ENCODE data around the gene IP6K2. TPM values are rescaled to one million over a fixed set of nuclear protein-coding genes. Genes with fewer than 3 reads are reported as not detected.

The IP6K2 gene
- total and polyA plus RNA-seq, 2 donors from 2014 or later, result 69.4 to 112 TPM

DNA sequence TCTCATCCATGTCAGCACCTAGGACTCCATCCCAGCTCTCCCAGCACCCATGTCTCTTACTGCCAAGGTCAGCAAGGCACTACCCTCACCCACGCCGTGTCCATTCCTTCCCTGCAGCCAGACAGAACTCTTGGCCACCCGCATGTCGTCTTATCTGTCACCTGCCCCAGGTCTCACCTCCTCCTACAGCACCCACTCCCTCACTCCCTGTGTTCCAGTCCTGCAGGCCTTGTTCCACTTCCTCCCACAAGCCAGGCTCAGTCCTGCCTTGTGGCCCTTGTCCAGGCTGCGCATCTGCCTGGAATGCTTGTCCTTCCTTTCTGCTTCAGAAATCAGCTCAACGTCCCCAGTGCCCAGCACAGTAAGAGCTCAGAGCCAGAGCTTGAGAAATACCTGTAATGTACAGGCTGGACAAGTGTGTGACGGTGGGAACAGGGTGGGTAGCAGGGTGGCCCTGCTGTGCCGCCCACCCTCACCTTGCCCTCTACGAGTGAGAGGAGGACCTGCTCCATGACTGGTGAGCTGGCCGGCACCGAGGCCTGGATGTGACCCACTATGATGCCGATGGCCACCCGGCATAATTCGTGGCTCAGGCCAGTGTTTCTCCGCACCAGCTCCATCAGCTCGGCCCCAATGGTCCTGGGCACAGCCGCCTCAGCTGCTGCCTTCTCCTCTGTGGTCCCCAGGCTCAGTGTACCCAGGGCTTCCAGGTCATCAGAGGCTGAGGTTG lies 36.0 kb downstream of the IP6K2 start:
- FAIRE-seq (no peak), DNase-seq (no peak)
- TF ChIP-seq, protein P1, sequence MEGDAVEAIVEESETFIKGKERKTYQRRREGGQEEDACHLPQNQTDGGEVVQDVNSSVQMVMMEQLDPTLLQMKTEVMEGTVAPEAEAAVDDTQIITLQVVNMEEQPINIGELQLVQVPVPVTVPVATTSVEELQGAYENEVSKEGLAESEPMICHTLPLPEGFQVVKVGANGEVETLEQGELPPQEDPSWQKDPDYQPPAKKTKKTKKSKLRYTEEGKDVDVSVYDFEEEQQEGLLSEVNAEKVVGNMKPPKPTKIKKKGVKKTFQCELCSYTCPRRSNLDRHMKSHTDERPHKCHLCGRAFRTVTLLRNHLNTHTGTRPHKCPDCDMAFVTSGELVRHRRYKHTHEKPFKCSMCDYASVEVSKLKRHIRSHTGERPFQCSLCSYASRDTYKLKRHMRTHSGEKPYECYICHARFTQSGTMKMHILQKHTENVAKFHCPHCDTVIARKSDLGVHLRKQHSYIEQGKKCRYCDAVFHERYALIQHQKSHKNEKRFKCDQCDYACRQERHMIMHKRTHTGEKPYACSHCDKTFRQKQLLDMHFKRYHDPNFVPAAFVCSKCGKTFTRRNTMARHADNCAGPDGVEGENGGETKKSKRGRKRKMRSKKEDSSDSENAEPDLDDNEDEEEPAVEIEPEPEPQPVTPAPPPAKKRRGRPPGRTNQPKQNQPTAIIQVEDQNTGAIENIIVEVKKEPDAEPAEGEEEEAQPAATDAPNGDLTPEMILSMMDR (IDR thresholded peaks at IDR 0.05; ENCODE audit: borderline replicate concordance, extremely low read depth, insufficient read depth), result no peak
- H3K27me3 ChIP-seq (ENCODE audit: control insufficient read depth, insufficient read depth, low read length), result no peaks in the 10 kb centered on the region
- H3K36me3 ChIP-seq (ENCODE audit: control insufficient read depth in 2 of 3, insufficient read depth in 3 of 3, low read length in 3 of 3), result peaks cover 0 to 31% (median 20%) of the 10 kb centered on the region in 3 donors
- H3K4me1 ChIP-seq (ENCODE audit: control insufficient read depth in 2 of 3, insufficient read depth in 2 of 3, low read depth in 1 of 3, low read length in 3 of 3), result peaks cover 0 to 18% (median 8%) of the 10 kb centered on the region in 3 donors
- H3K9me3 ChIP-seq (ENCODE audit: control insufficient read depth in 2 of 3, insufficient read depth in 1 of 3, low read length in 3 of 3), result no peaks in the 10 kb centered on the region
- no peak overlapping the region for H3K4me3 ChIP-seq (ENCODE audit: low read length in 3 of 3)
- no peak overlapping the region for H3K9ac ChIP-seq (ENCODE audit: low read length in 3 of 3)
- no peak overlapping the region for H3K27ac ChIP-seq (ENCODE audit: low read depth in 2 of 2, low read length in 2 of 2)
- intact Hi-C loops (cut with DNase I), result no loop called here

DNA sequence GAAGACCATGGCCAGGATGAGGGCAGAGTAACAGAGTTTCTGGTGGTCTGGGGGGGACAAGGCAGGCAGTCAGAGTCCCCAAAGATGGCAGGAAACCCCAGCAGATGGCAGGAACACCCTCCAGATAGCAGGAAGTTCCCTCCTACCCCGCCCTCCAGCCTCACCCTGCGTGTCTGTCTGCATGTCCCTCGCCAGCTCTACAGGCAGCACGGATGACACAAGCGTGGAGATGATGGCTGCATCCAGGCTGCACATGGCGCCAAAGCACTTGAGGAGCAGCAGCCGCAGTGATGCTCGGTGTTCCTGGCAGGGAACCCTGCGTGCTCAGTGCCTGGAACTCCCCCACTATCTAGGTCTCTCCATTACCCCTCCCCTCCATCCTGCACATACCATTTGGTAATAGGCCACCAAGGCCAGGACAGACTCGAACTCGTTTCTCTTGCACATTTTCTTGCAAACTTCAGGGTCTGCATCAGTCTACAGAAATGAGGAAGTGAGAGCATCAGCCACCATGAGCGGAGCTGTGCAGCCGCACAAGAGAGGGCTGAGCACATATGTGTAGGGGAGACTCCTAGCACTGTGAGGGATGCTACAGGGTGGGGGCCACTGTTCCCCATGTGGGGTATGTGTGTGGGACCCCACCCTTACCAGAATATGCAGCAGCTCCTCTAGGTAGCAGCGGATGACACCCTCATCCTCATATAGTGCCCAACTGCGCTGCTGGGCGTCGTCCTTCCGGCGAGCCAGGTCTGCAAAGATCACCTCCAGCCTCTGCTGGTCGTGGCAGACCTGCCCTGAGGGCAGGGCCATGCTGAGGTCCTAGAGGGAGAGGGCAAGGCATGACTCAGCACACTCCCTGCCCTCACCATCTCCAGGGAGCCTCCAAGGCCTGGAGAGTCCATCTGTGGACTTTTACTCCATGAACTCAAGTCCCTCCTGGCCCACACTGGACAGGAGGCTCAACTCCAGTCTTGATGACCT lies 37.3 kb downstream of the IP6K2 start:
- no peak for FAIRE-seq
- no peak overlapping the region for H3K27ac ChIP-seq (ENCODE audit: low read depth in 2 of 2, low read length in 2 of 2)
- no peak for DNase-seq
- no peaks in the 10 kb centered on the region for H3K27me3 ChIP-seq (ENCODE audit: control insufficient read depth, insufficient read depth, low read length)
- TF ChIP-seq, protein P1 (IDR thresholded peaks at IDR 0.05; ENCODE audit: borderline replicate concordance, extremely low read depth, insufficient read depth), result no peak
- H3K9me3 ChIP-seq (ENCODE audit: control insufficient read depth in 2 of 3, insufficient read depth in 1 of 3, low read length in 3 of 3), result no peaks in the 10 kb centered on the region
- no peak overlapping the region for H3K4me3 ChIP-seq (ENCODE audit: low read length in 3 of 3)
- H3K36me3 ChIP-seq (ENCODE audit: control insufficient read depth in 2 of 3, insufficient read depth in 3 of 3, low read length in 3 of 3), result peaks cover 0 to 33% (median 22%) of the 10 kb centered on the region in 3 donors
- intact Hi-C loops (cut with DNase I), result no loop called here
- peaks cover 0 to 17% (median 6%) of the 10 kb centered on the region in 3 donors for H3K4me1 ChIP-seq (ENCODE audit: control insufficient read depth in 2 of 3, insufficient read depth in 2 of 3, low read depth in 1 of 3, low read length in 3 of 3)
- H3K9ac ChIP-seq (ENCODE audit: low read length in 3 of 3), result no peak overlapping the region

DNA sequence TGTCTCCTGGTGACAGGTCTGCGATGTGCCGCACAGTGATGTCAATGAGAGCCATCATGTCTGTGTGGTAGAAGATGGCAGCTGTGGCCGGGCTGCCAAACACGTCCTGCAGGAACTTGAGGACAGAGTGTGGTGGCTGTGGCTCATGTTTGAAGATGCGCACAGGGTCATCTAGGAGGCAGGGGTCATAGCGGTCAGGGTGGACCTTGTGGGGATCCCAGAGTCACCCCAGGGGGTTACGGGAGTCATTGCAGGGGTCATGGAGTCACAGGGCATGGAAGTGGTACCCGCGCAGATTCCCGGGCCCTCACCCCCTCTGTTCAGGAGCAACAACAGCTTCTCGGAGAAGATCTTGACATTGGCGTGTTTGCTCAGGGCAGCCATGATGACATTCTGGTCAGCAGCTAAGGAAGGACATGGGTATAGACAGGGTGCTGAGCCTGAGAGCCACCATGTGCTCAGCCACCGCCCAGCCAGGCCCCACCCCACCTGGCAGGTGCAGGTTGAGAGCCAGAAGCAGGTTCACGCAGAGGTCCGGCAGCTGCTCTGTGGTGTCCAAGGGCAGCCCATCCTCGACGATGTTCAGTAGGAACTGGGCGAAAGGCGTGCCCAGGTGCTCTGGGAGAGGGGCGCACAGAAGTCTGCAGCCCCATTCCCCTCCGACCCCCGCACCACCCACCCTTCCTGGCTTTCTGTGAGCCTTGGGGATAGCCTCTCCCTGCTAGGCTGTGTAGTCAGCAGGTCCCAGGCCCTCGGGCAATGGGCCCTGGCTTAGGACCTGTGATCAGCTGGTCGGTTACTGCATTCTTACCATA lies 38.2 kb downstream of the IP6K2 start:
- FAIRE-seq (no peak), DNase-seq (no peak)
- peaks cover 0 to 33% (median 22%) of the 10 kb centered on the region in 3 donors for H3K36me3 ChIP-seq (ENCODE audit: control insufficient read depth in 2 of 3, insufficient read depth in 3 of 3, low read length in 3 of 3)
- intact Hi-C loops (cut with DNase I), result no loop called here
- H3K9me3 ChIP-seq (ENCODE audit: control insufficient read depth in 2 of 3, insufficient read depth in 1 of 3, low read length in 3 of 3), result no peaks in the 10 kb centered on the region
- no peak overlapping the region for H3K4me3 ChIP-seq (ENCODE audit: low read length in 3 of 3)
- H3K27me3 ChIP-seq (ENCODE audit: control insufficient read depth, insufficient read depth, low read length), result no peaks in the 10 kb centered on the region
- H3K9ac ChIP-seq (ENCODE audit: low read length in 3 of 3), result no peak overlapping the region
- TF ChIP-seq, protein P1 (IDR thresholded peaks at IDR 0.05; ENCODE audit: borderline replicate concordance, extremely low read depth, insufficient read depth), result no peak
- no peak overlapping the region for H3K27ac ChIP-seq (ENCODE audit: low read depth in 2 of 2, low read length in 2 of 2)
- peaks cover 0 to 8% (median 0%) of the 10 kb centered on the region in 3 donors for H3K4me1 ChIP-seq (ENCODE audit: control insufficient read depth in 2 of 3, insufficient read depth in 2 of 3, low read depth in 1 of 3, low read length in 3 of 3)

Data from kidney (tissue), 14 donors.